ENCODE data around the gene SBK3.

- no peak for TF ChIP-seq BHLHE40 (IDR thresholded peaks at IDR 0.05; ENCODE audit: borderline replicate concordance in 1 of 2, low read depth in 2 of 2, low read length in 1 of 2)
- no peak for TF ChIP-seq MLLT1 (IDR thresholded peaks at IDR 0.05)
- TF ChIP-seq CTCF (IDR thresholded peaks at IDR 0.05 in 2 of 3, conservative IDR thresholded peaks at IDR 0.05 in 1 of 3; ENCODE audit: control insufficient read depth in 2 of 3, extremely low read depth in 1 of 3, insufficient read depth in 1 of 3, low read depth in 3 of 3, low read length in 3 of 3), result no peak
- no peak for TF ChIP-seq RFX5 (IDR thresholded peaks at IDR 0.05; ENCODE audit: low read depth, low read length)
Observed at GRCh38 chr19:55559684-55560083, 14.3 kb upstream of the SBK3 start.
